Measurements from ENCODE around the gene HCFC1.

Gene HCFC1

DNA sequence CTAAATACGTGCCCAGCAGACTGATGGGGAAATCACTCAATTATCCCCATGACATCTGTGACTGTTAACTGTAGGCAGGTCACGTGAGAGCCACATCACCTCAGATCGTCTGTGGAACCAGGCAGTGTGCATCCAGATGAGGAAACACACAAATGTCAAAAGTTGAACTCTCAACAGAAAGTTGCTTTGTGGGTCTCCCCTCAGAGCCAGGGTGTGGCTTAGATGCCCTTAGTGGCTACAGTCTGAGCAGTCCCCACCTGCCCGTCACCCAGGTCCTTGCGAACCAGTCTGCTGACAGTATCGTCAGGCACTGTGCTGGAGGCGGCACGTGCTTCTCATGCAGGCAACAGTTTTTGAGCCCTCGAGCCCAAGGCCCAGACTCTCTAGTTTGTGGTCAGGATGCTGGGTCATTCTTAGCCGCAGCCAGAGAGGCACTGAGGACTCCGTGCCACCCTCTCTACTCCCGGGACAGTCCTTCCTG lies 11.7 kb upstream of the HCFC1 start:
- TF ChIP-seq, protein P1, sequence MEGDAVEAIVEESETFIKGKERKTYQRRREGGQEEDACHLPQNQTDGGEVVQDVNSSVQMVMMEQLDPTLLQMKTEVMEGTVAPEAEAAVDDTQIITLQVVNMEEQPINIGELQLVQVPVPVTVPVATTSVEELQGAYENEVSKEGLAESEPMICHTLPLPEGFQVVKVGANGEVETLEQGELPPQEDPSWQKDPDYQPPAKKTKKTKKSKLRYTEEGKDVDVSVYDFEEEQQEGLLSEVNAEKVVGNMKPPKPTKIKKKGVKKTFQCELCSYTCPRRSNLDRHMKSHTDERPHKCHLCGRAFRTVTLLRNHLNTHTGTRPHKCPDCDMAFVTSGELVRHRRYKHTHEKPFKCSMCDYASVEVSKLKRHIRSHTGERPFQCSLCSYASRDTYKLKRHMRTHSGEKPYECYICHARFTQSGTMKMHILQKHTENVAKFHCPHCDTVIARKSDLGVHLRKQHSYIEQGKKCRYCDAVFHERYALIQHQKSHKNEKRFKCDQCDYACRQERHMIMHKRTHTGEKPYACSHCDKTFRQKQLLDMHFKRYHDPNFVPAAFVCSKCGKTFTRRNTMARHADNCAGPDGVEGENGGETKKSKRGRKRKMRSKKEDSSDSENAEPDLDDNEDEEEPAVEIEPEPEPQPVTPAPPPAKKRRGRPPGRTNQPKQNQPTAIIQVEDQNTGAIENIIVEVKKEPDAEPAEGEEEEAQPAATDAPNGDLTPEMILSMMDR (IDR thresholded peaks at IDR 0.05; ENCODE audit: insufficient read depth, low read depth, low read length, missing control alignments), result no peak
- DNase-seq (ENCODE audit: low read depth), result no peak
- no peak overlapping the region for H3K4me3 ChIP-seq (ENCODE audit: low read depth, low read length)

DNA sequence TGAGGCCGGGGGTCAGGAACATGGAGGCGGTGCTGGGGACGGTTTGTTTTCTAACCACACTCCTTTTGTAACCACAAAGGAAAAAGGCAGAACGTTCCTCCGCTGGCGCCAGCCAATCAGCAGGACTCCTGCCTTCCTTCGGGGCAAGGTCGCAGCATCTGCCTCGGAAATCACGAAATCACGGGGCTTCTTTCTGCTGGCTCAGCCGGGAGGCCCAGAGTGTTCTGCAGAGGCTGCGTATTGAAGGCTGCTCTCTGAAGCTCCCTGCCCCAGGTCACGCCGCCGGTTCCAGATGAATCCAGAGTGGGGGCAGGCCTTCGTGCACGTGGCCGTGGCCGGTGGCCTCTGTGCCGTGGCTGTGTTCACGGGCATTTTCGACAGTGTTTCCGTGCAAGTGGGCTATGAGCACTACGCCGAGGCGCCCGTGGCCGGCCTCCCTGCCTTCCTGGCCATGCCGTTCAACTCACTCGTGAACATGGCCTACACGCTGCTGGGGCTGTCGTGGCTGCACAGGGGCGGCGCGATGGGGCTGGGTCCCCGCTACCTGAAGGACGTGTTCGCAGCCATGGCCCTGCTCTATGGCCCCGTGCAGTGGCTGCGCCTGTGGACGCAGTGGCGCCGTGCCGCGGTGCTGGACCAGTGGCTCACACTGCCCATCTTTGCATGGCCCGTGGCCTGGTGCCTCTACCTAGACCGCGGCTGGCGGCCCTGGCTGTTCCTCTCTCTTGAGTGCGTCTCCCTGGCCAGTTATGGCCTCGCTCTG lies 10.3 kb upstream of the HCFC1 start:
- H3K4me3 ChIP-seq (ENCODE audit: low read depth, low read length), result no peak overlapping the region
- DNase-seq (ENCODE audit: low read depth), result no peak
- TF ChIP-seq, protein P1 (IDR thresholded peaks at IDR 0.05; ENCODE audit: insufficient read depth, low read depth, low read length, missing control alignments), result no peak

DNA sequence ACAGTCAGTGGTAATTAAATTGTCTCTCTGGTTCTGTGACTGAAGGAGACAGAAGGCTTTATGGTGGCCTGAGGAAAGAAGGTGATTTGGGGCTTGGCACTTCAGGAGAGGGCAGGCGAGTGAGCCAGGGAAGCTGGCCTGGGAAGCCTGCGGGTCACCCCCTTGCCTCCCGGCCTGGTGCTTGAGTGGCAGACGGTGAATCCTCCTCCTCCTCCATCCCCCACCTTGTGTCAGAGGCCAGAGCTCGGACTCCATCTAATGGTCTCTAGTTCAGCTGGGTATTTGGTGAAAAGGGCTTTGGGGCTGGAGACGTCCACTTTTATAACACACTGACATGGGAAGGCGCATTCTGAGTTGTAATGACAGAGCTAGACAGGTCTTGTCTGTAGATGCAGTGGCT lies 9.6 kb upstream of the HCFC1 start:
- DNase-seq (ENCODE audit: low read depth), result no peak
- TF ChIP-seq, protein P1 (IDR thresholded peaks at IDR 0.05; ENCODE audit: insufficient read depth, low read depth, low read length, missing control alignments), result no peak
- no peak overlapping the region for H3K4me3 ChIP-seq (ENCODE audit: low read depth, low read length)

DNA sequence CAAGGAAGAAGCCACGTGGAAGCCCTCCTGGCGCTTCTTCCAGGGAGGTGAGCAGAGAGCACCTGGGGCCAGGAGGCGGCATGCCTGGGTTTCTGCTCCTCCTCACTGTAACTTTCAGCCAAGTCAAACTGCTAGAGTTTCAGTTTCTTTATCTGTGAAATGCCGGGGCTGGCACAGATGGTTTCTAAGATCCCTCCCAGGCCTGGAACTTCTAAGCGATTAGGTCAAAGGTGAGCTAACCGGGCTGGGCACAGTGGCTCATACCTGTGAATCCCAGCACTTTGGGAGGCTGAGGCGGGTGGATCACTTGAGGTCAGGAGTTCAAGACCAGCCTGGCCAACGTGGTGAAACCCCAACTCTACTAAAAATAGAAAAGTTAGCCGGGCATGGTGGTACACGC lies 8.8 kb upstream of the HCFC1 start:
- DNase-seq (ENCODE audit: low read depth), result peak; percentile 46
- H3K4me3 ChIP-seq (ENCODE audit: low read depth, low read length), result peak overlapping the region; percentile 36

GRCh38 chrX:153974726-153975286 lies 3.2 kb upstream of the HCFC1 start:
- H3K4me3 ChIP-seq (ENCODE audit: low read depth, low read length), result no peak overlapping the region

GRCh38 chrX:153974003-153974725 lies 2.5 kb upstream of the HCFC1 start:
- peak overlapping the region; percentile 72 for H3K4me3 ChIP-seq (ENCODE audit: low read depth, low read length)
- no peak for DNase-seq (ENCODE audit: low read depth)
- TF ChIP-seq, protein P1 (IDR thresholded peaks at IDR 0.05; ENCODE audit: insufficient read depth, low read depth, low read length, missing control alignments), result no peak

More at GRCh38 chrX:153974726-153975286, 3.2 kb upstream of the HCFC1 start:
- no peak for DNase-seq (ENCODE audit: low read depth)
- TF ChIP-seq, protein P1 (IDR thresholded peaks at IDR 0.05; ENCODE audit: insufficient read depth, low read depth, low read length, missing control alignments), result no peak

Data from GM12865 (cell line).